Pancreas (tissue), 10 donors: ENCODE results near the gene LILRA2. TPM values are rescaled to one million over a fixed set of nuclear protein-coding genes. Genes with fewer than 3 reads are reported as not detected.

Experiments
- ATAC-seq, 4 donors: fragments of 200-7000 bp; cut with Tn5 transposase; one replicate each; pipeline versions ENCODE4 v1.8.0 to v1.9.1; 2020; ENCODE audit warnings: mild to moderate bottlenecking in 4 of 4, moderate library complexity in 4 of 4
- DNase-seq, 6 donors: peaks; one replicate each; pipeline ENCODE4 v3.0.0-alpha.2; 2020
- FAIRE-seq: peaks from 2 replicates; lab custom pipeline; 2012; peaks lifted over from hg19 to GRCh38; lab: Jason Lieb, UNC
- H3K27ac ChIP-seq, 4 donors: fragments of 200-600 bp; sonication (generic); 1 replicate in 3 of 4; 2 replicates in 1 of 4; pipeline versions ENCODE4 v1.5.0 to v1.8.0; 2020
- H3K27me3 ChIP-seq, 4 donors: fragments of 200-600 bp; one replicate each; pipeline ENCODE4 v1.8.0; 2021
- H3K36me3 ChIP-seq, 3 donors: fragments of 200-600 bp; sonication (generic) in 1 of 3; one replicate each; pipeline versions ENCODE4 v1.5.0 to v1.8.0; 2020 to 2021
- H3K4me1 ChIP-seq, 3 donors: fragments of 200-600 bp; one replicate each; pipeline ENCODE4 v1.8.0; 2021
- H3K4me3 ChIP-seq, 4 donors: fragments of 200-600 bp; sonication (generic) in 2 of 4; one replicate each; pipeline versions ENCODE4 v1.5.0 to v1.8.0; 2020 to 2021
- H3K9me3 ChIP-seq, 4 donors: fragments of 200-600 bp; one replicate each; pipeline ENCODE4 v1.8.0; 2021
- WGBS, 2 donors: extraction: QIAGEN DNeasy Blood & Tissue Kit; methylation state at CpG; one replicate each; pipeline ENCODE4 v1.1.7; 2013; 5-methylcytosine and 5-hydroxymethylcytosine counted together
- intact Hi-C, 3 donors: fragments of 100-400 bp; cut with DNase I; formaldehyde crosslinking; loops; one replicate each; pipeline versions ENCODE4 v1.11.1 to v1.14.2; 2022
- polyA plus RNA-seq, 2 donors: library from polyadenylated mRNA; stranded (reverse); fragments of 200-250 nt; gene quantifications; one replicate each; pipeline ENCODE4 v1.2.3, GENCODE V29; 2013
- total RNA-seq, 6 donors: library from RNA; stranded (reverse); fragmentation: NEBNext Ultra II Directional in 4 of 6; extraction: Animal tissue kit (Norgen Biotek cat#: 25700) in 4 of 6; gene quantifications; one replicate each; pipeline versions ENCODE4 v1.2.1 to v1.2.4, GENCODE V29; 2021 to 2023
- TF ChIP-seq, protein P1 (sequence below), 4 donors: fragments of 200-600 bp; sonication (generic) in 3 of 4; IDR thresholded peaks; one replicate each; pipeline versions ENCODE4 v1.5.0 to v1.8.0; 2021; ENCODE audit warnings: antibody characterized with exemption in 4 of 4
- donor health status: healthy with polysubstance abuse.
- donor health status: DM: no; HTN: no; CAD: no; lungs with moderate emphysema.
- donor health status: DM: no; HTN: no; CAD: no.
- donor health status: control.
- donor health status: control.
- donor health status: Bipolar disorder and iron deficiency.
- donor health status: DM: yes; HTN: yes; CAD: no.
- donor health status: DM: no; HTN: no; CAD: no.
- donor health status: DM: no; HTN: no; CAD: no.
- donor health status: DM: yes; HTN: yes; CAD: no.

Gene LILRA2
- total and polyA plus RNA-seq, 8 donors: 0.19 to 4.2 (median 0.47) TPM

DNA sequence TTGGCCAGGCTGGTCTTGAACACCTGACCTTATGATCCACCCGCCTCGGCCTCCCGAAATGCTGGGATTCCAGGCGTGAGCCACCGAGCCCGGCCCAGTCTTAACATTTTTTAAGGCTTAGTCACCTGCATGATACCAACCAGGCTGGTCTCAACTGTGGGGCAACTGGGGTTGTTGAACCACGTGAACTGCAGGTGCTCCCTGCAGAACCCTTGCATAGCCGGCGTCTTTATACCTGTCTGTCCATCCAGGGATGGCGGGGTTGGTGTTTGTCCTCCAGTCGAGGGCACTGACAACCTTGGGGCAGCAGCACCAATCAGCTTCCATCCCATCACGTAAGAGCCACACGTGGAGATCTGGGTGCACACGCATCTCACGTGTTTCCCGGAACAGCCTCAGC, 24.8 kb upstream of the LILRA2 start:
- FAIRE-seq: no peak

DNA sequence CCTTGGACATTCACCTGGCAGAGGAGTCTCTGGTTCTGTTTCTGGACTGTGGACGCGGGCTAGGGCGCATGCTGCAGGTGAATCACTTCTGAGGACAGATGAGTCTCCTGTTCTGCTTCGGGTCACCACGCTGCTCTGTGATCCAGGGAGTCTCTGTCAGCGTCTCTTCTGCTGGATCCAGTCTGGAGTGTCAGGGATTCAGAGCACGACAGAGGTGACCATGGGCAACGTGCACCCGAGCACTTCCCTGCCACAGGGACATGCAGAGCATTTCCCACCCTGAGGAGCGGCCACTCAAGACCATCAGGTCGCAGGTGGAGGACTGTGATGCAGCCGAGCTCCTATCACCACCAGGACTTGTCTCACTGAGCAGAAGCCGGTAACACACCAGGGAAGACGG, 24.4 kb upstream of the LILRA2 start:
- H3K36me3 ChIP-seq: no peaks in the 10 kb centered on the region
- DNase-seq (no peak), ATAC-seq (no peak), FAIRE-seq (no peak)
- H3K4me1 ChIP-seq: no peaks in the 10 kb centered on the region
- no peaks in the 10 kb centered on the region for H3K9me3 ChIP-seq
- H3K27ac ChIP-seq: no peak overlapping the region
- H3K27me3 ChIP-seq: no peaks in the 10 kb centered on the region
- TF ChIP-seq, protein P1, sequence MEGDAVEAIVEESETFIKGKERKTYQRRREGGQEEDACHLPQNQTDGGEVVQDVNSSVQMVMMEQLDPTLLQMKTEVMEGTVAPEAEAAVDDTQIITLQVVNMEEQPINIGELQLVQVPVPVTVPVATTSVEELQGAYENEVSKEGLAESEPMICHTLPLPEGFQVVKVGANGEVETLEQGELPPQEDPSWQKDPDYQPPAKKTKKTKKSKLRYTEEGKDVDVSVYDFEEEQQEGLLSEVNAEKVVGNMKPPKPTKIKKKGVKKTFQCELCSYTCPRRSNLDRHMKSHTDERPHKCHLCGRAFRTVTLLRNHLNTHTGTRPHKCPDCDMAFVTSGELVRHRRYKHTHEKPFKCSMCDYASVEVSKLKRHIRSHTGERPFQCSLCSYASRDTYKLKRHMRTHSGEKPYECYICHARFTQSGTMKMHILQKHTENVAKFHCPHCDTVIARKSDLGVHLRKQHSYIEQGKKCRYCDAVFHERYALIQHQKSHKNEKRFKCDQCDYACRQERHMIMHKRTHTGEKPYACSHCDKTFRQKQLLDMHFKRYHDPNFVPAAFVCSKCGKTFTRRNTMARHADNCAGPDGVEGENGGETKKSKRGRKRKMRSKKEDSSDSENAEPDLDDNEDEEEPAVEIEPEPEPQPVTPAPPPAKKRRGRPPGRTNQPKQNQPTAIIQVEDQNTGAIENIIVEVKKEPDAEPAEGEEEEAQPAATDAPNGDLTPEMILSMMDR (IDR thresholded peaks at IDR 0.05): no peak
- intact Hi-C loops: no loop called here
- WGBS, 2 donors: 57 to 68% methylated on average over 14 of the region's 14 CpGs
- no peak overlapping the region for H3K4me3 ChIP-seq

More for the DNA sequence above, 24.8 kb upstream of the LILRA2 start:
- H3K36me3 ChIP-seq: no peaks in the 10 kb centered on the region
- 67 to 71% methylated on average over 16 of the region's 16 CpGs for WGBS, 2 donors
- H3K4me1 ChIP-seq: no peaks in the 10 kb centered on the region
- no peak for DNase-seq
- ATAC-seq: no peak
- no peak overlapping the region for H3K27ac ChIP-seq
- intact Hi-C loops: no loop called here
- H3K27me3 ChIP-seq: no peaks in the 10 kb centered on the region
- H3K4me3 ChIP-seq: no peak overlapping the region
- no peaks in the 10 kb centered on the region for H3K9me3 ChIP-seq
- TF ChIP-seq, protein P1 (IDR thresholded peaks at IDR 0.05): no peak

DNA sequence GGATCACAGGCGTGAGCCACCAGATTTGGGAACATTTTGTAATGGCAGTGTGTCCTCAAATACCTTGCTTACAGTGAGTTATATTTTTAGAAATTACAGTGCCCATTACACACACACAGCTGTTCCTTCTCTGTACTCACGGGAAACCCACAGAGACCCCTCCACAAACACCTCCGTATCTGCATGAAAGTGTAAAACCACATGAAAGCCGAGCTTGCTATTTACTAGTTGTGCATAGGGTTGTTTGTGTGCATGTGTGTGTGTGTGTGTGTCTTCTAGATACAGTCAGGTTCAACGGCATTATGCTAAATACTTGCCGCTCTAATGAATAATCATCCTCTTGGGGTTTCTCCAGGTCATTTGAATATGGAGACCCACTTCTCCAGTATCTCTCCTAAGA, 22.3 kb upstream of the LILRA2 start:
- H3K4me3 ChIP-seq: no peak overlapping the region
- H3K9me3 ChIP-seq: no peaks in the 10 kb centered on the region
- H3K36me3 ChIP-seq: no peaks in the 10 kb centered on the region
- H3K27me3 ChIP-seq: no peaks in the 10 kb centered on the region
- 67 to 84% methylated on average over 6 of the region's 6 CpGs for WGBS, 2 donors
- DNase-seq: no peak
- no peak for FAIRE-seq
- intact Hi-C loops: no loop called here
- TF ChIP-seq, protein P1 (IDR thresholded peaks at IDR 0.05): no peak
- no peak overlapping the region for H3K27ac ChIP-seq
- H3K4me1 ChIP-seq: no peaks in the 10 kb centered on the region
- ATAC-seq: no peak

DNA sequence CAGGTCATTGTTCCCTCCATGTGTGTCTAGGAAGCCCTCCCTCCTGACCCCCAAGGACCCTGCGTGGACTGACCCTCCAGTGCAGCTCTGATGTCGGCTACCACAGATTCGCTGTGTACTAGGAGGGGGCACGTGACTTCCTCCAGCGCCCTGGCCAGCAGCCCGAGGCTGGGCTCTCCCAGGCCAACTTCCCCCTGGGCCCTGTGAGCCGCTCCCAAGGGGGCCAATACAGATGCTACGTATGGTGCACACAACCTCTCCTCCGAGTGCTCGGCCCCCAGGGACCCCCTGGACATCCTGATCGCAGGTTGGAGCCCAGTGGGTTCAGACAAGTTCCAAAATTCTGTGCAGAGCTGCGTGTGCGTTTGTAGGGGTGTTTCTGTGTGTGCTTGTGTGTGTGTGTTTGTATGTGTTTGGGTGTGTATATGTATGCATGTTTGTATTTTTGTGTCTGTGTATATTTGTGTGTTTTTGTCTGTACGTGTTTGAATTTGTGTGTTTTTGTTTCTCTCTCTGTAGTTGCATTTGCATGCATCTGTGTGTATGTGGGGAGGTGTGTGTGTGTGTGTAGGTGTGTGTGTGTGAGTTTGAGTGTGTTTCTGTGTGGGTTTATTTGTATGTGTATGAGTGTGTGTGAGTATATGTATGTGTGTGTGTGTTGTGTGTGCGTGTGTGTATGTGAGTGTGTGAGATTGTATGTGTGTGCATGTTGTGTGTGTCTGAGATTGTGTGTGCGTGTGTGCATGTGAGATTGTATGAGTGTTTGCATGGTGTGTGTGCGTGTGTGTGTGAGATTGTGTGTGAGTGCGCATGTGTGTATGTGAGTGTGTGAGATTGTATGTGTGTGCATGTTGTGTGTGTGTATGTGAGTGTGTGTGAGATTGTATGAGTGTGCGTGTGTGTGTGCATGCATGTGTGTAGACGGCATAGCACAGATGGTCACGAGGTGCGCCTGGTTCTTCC, 21.4 kb upstream of the LILRA2 start:
- FAIRE-seq: no peak
- peak in 1 of 4 donors; percentile 64 for ATAC-seq
- no peaks in the 10 kb centered on the region for H3K9me3 ChIP-seq
- H3K4me3 ChIP-seq: no peak overlapping the region
- DNase-seq: peak in 1 of 6 donors; percentile 36
- H3K27ac ChIP-seq: no peak overlapping the region
- H3K4me1 ChIP-seq: no peaks in the 10 kb centered on the region
- TF ChIP-seq, protein P1 (IDR thresholded peaks at IDR 0.05): no peak
- WGBS, 2 donors: 68 to 73% methylated on average over 22 of the region's 22 CpGs
- no peaks in the 10 kb centered on the region for H3K36me3 ChIP-seq
- intact Hi-C loops: no loop called here
- H3K27me3 ChIP-seq: no peaks in the 10 kb centered on the region

DNA sequence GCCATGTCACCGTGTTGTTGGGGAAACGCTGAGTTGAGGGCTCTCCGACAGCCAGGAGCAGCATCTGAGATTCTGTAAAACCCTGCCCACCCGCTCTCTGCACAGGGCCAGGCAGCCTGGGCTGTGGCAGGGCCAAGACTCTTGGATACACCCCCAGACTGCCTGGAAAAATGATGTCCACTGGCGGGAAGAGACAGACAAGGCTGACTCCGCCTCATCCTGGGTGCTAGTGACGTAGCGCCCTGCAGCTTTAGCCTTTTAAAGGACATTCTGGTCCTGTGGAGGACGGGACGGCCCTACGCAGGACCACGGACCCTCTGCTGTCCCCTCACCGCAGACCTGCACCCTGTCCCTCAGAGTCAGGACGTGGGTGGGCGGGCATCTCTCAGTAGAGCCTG, 20.7 kb upstream of the LILRA2 start:
- Histone ChIP-seq H3K9me3 (no peaks in the 10 kb centered on the region), H3K27ac (no peak overlapping the region), H3K4me3 (no peak overlapping the region), H3K4me1 (no peaks in the 10 kb centered on the region), H3K36me3 (no peaks in the 10 kb centered on the region), H3K27me3 (no peaks in the 10 kb centered on the region)
- WGBS, 2 donors: 72 to 79% methylated on average over 15 of the region's 15 CpGs
- no peak for ATAC-seq
- DNase-seq: no peak
- TF ChIP-seq, protein P1 (IDR thresholded peaks at IDR 0.05): no peak
- no peak for FAIRE-seq
- intact Hi-C loops: no loop called here
